HG03520 (cell line): ENCODE measurements around the gene TSC1.

Experiments
- ATAC-seq: cut with Tn5 transposase; IDR thresholded peaks from one replicate; pipeline ENCODE4 v1.9.1; 2021; ENCODE audit warnings: mild to moderate bottlenecking, moderate library complexity; ENCODE audit not compliant: unreplicated experiment

The TSC1 gene

GRCh38 chr9:132873403-132873802 is 71.0 kb downstream of the TSC1 start:
- ATAC-seq: no peak

DNA sequence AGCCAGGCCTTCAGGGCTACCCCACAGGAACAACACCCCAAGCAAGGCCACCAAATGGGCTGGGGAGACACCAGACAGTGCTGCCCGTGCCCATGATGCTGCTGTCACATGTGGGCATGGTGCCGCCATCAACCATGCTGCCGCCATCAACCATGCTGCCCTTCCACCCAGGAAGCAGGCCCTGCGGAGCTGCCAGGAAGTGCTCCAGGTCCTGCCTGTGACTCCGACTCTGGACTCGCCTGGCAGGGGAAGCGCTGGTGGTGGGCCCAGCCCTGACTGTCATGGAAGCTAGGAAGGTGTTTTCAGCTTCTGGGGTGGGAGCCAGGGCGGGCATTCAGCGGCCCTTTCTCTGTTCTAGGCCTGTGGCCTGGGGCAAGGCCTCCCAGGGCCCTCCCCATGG is 75.2 kb downstream of the TSC1 start:
- no peak for ATAC-seq

- ATAC-seq: no peak
Observed at GRCh38 chr9:132866898-132867297, 77.5 kb downstream of the TSC1 start.

DNA sequence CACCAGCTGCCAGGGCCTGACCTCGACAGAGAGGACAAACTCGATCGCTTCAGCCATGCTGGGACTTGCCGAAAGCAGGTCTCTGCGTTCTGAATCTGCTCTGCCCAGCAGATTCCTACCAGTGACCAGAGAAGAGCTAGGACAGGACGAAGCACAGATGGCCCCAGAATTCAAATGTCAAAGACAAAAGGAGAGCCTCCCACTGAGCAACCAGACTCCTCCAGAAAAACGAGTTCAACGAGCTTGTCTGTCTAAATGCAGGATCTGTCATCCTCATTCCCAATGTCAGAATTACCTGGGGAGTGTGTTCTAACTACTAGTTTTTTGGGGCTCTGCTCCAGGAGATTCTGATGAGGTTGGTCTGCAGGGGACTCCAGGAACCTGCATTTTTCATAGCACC is 79.7 kb downstream of the TSC1 start:
- ATAC-seq: no peak

DNA sequence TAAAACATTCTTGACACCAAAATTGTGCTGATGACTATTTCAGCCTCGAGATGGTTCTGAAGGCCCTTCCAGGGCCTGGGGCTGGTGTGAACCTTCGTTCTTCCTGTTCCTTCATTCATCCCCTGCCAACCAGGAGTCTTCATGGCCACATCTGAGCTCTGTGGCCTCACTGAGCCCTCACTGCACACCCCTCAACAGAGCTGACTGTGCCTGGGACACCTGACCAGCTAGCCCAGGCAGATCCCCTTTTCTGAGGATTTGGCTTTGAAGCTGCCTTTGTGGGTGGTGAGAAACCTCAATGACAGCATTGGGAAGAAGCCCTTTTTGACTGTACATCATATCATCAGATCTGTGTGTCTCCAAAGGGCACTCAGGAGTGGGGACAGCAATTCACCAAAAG is 80.1 kb downstream of the TSC1 start:
- ATAC-seq: no peak

DNA sequence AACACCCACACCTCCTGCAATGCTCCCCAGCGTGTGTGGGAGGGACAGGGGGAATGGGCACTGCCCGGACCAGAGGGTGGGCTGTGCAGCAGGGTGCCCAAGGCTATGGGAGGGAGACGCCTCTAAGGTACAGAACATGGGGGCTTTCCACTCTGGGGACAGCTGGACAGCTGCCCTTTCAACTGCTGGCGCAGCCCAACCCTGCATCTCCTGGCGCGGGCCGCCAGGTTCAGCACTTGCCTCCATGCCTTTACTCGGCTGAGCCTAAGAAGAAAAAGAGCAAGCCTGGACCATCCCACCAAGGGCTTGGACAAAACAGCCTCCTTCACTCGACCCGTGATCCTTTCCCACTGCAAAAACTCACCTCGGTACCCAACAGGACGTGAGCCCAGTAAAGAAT is 81.3 kb downstream of the TSC1 start:
- ATAC-seq: no peak

GRCh38 chr9:132862533-132862932 is 81.9 kb downstream of the TSC1 start:
- no peak for ATAC-seq

DNA sequence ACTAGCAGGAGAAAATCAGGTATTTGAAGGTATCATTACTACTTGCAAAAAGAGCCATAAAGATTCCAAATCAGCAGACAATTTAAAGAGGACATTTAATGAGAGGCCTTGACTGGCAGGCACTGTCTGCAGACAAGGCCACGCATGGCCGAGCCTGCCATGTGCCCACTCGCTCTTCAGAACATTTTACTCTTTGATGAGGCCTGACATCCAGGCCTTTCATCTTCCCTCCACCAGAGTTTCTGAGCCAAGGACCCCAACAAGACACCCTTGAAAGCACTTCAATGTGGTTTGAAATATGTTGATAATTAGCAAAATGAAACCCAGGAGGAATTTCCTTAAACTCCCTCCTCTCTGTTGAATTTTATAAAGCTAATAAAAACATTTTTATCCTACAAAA is 82.8 kb downstream of the TSC1 start:
- no peak for ATAC-seq

DNA sequence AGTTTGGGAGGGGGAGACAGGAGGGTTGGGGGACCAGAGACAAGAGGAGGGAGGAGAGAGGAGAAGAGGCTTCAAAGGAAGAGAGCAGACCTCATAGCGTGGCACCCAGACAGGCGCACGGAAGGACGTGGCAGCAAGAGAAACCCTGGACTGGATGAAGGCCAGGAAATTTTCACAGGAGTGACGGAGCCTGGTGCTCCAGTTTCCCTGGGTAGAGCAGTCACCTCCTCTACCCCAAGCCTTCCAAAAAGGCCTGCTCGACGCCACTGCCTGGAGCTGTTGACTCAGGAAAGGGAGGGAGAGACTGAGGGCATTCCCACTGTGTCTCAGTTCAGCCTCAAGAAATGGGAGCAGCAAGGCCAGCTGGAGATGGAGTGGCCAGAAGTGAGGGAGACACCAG is 85.7 kb downstream of the TSC1 start:
- no peak for ATAC-seq

DNA sequence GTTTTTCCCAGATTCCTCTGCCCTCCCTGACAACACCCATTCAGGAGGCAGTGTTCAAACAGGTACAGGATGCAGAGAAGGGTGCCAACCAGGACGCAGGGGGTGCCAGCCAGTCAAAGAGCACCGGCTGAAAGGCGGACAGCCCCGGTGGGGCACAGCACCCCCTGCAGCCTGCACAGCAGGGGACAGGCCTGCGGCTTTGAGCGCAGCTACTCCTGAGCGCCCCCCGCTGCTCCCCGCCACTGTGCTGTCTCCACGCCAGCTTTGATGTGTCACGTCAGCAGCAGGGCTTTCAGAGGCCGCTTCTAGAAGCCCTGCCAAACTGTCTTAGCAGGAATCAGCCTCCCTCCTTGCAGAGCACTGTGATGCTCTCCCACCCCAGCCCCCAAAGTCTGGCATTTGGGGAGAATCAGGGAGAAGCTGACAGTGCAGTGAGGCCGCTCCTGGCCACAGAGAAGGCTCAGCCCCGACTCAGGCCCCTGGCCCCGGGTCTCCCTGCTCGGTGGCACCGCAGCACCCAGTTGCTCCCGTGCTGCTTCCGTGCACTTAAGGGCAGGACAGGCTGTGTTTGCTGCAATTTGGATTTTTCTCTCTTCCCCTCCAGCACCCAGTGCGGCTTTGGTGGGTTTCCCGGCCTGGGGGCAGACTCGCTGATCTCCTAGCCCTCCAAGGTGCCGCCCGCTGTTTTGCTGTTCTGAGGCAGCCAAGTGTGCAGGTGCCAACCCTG is 86.6 kb downstream of the TSC1 start:
- ATAC-seq: no peak

- ATAC-seq: no peak
Observed at GRCh38 chr9:132857031-132857430, 87.4 kb downstream of the TSC1 start.

DNA sequence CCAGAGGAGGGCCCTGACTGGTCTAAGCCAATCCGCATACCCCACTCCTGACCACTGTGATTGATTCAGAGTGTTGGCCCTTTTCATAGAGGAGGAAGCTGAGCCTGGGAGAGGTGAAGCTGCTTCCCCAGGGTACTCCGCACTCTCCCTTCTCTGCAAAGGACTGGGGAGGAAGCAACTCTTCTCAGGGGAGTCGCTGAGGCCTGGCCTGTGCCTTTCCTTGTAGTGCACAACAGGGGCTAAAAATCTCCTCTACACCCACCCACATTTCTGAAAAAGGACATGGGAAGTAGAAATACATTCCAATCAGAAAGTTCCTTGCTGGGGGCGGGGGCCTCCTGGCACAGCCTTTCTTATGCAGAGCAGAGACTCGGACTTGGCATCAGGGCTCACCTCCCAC is 88.5 kb downstream of the TSC1 start:
- no peak for ATAC-seq

DNA sequence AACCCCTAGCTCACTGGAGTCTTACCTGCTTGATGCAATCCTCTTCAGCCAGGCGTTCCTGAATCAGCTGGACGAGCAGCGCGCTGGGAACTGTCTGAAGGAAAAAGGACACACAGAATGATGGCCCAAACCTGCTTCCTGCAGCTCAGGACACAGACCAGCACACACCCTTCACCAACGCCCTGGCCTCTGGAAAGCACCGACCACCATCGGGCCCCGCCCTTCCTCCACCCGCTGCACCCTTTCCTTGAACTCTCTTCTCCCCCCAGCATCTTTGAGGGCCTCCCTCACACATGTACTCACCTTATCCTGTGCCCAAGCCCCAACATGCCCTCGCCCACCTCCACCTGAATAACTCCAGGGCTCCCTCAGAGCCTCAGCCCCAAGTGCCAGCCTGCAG is 89.6 kb downstream of the TSC1 start:
- ATAC-seq: no peak

GRCh38 chr9:132853482-132853881 is 90.9 kb downstream of the TSC1 start:
- no peak for ATAC-seq

DNA sequence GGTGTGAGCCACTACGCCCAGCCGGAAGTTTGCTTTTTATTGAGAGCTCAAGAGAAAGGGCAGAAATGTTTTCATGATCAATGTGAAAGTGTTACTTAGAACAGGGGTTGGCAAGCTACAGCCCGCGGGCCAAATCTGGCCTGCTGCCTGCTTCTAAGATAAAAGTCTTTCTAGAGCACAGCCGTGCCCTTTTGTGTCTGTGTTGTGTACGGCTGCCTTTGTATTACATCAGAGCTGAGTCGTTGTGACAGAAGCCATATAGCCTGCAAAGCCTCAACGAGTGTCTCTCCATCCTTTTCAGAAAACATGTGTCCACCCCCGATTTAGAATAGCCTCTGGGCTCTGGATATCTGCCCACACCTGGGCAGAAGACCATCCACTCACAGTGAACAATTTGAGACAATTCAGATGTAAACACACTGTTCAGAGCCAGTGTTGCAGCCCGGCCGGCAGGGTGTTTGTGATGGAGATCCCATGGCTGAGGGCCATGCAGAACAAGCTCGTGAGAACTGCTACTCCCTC is 95.2 kb downstream of the TSC1 start:
- ATAC-seq: no peak

DNA sequence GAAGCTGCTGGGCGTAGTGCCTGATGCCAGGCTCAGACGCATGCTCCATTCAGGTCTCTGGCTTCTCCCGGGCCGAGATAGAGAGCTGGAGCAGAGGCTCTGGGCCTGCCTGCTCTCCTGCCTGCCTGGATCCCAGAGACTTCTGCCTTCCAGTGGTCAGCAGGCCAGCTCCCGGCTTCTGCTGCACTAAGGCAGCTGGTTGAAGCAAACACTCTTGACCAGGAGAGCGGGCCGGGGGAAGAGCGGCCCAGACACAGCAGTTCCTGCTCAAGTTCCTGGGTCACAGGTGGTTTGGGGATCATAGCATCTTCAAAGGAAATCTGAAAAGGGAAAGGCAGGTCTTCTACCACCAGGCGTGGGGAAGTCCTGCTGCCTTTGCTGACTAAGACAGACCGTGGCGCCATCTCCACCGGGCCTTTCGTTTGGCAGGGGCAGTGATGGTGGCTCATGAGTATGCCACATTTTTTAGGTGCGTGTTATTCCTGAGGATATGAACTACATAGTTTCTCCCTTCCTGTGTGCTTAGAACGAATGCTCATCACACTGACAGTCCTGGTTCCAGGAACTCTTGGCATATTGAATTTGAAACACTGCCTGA is 97.4 kb downstream of the TSC1 start:
- no peak for ATAC-seq

DNA sequence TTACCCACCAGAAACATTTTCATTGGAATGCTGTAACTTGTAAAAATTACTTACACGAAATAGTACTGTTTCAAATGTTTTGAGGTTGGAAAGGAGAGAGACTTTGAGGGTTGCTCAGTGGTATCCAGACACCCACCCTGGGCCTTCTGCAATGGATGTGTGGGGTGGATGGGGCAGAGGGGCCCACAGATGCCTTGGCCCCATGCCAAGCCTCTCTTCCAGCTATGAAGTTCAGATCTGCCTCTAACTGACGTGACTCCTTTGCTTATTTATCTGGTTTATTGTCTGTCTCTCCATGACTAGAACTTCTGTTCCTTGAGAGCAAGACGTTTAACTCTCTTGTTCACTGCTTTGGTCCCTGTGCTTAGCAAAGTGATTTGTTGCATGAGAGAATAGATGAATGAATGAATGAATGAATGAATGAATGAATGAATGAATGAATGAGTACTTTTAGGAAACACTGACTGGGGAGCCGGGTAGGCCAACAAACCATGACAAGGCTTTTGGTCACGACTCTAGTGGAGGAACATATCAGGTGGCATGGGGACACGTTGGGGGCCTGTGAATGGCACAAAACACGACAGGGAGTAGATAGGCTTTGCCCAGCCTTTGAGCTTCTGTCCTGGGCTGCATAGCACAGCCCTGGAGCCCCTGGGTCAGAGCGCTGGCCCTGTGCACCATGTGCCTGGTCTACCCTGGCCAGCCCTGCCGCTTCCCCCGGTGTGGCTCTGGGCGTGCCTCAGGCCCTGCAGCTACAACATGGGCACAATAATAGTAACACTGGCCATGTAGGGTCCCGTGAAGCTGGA is 98.1 kb downstream of the TSC1 start:
- ATAC-seq: no peak

GRCh38 chr9:132842124-132843044 is 102.0 kb downstream of the TSC1 start:
- ATAC-seq: no peak
